Omental fat pad (tissue), 4 donors: Measurements from ENCODE around the gene EFNB3. TPM values are rescaled to one million over a fixed set of nuclear protein-coding genes. Genes with fewer than 3 reads are reported as not detected.

Source experiments
- ATAC-seq: fragments of 150-250 bp; one replicate; pipeline ENCODE4 v1.9.1; 2016; ENCODE audit warnings: mild to moderate bottlenecking, moderate library complexity; ENCODE audit not compliant: low FRiP score
- DNase-seq: peaks from one replicate; pipeline ENCODE4 v3.0.0-alpha.2; 2019; ENCODE audit warnings: low spot score
- CTCF ChIP-seq, 3 donors: fragments of 450-650 bp; IDR thresholded peaks; one replicate each; pipeline ENCODE4 v1.5.1; 2016 to 2017; ENCODE audit warnings: antibody characterized with exemption in 3 of 3, mild to moderate bottlenecking in 3 of 3, moderate library complexity in 2 of 3
- total RNA-seq, 4 donors: library from RNA; depleted of rRNA; stranded (reverse); fragments of >200 nt; gene quantifications; one replicate each; pipeline ENCODE4 v1.1.0, GENCODE V29; 2016

Gene EFNB3
- total RNA-seq, 4 donors from 2014 or later = 0.47 to 4.3 (median 2.4) TPM

GRCh38 chr17:7707858-7708750 is 3.1 kb downstream of the EFNB3 start:
- no peak for TF ChIP-seq CTCF (IDR thresholded peaks at IDR 0.05)
- ATAC-seq = no peak
- no peak for DNase-seq

GRCh38 chr17:7709031-7709430 is 4.0 kb downstream of the EFNB3 start:
- ATAC-seq (no peak), DNase-seq (no peak)
- no peak for TF ChIP-seq CTCF (IDR thresholded peaks at IDR 0.05)

GRCh38 chr17:7710301-7710700 is 5.3 kb downstream of the EFNB3 start:
- no peak for TF ChIP-seq CTCF (IDR thresholded peaks at IDR 0.05)
- ATAC-seq (no peak), DNase-seq (no peak)

GRCh38 chr17:7711051-7711755 is 6.2 kb downstream of the EFNB3 start:
- ATAC-seq (no peak), DNase-seq (no peak)
- no peak for TF ChIP-seq CTCF (IDR thresholded peaks at IDR 0.05)

- no peak for TF ChIP-seq CTCF (IDR thresholded peaks at IDR 0.05)
- DNase-seq = no peak
- no peak for ATAC-seq
Observed at GRCh38 chr17:7712111-7712771, 7.2 kb downstream of the EFNB3 start.

GRCh38 chr17:7713782-7714181 is 8.8 kb downstream of the EFNB3 start:
- ATAC-seq = no peak
- TF ChIP-seq CTCF (IDR thresholded peaks at IDR 0.05) = no peak

More at GRCh38 chr17:7713782-7714181, 8.8 kb downstream of the EFNB3 start:
- DNase-seq = no peak
